NCI-H146 treated with DMSO at 0.1 percent for 48 hours (cell line): Measurements from ENCODE around the gene ZNF805.
"Not testable (repeated sequence)": the region's sequence is repeated elsewhere in the genome, so short reads cannot be mapped to it uniquely, and the experiment has no call there.

Experiments used
- DNase-seq: peaks from one replicate; lab custom pipeline; 2025; ENCODE audit not compliant: unreplicated experiment; lab: John Stamatoyannopoulos, UW

Gene ZNF805

DNA sequence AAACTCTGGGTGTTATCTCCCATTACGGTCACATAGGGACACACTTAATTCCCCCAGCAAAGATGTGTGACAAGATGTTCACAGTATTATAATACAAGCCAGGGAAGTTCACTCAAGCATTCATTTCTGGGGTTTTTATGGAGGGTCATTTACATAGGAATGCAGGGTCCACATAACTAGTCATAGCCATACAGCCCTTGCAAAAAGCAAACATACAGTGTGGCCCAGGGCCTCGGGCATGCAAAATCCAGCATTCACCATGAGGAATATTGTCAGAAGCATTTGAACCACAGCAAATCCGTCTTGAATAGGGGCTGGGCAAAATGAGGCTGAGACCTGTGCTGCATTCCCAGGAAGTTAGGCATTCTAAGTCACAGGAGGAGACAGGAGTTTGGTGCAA lies 26.9 kb downstream of the ZNF805 start:
- no peak for DNase-seq

DNA sequence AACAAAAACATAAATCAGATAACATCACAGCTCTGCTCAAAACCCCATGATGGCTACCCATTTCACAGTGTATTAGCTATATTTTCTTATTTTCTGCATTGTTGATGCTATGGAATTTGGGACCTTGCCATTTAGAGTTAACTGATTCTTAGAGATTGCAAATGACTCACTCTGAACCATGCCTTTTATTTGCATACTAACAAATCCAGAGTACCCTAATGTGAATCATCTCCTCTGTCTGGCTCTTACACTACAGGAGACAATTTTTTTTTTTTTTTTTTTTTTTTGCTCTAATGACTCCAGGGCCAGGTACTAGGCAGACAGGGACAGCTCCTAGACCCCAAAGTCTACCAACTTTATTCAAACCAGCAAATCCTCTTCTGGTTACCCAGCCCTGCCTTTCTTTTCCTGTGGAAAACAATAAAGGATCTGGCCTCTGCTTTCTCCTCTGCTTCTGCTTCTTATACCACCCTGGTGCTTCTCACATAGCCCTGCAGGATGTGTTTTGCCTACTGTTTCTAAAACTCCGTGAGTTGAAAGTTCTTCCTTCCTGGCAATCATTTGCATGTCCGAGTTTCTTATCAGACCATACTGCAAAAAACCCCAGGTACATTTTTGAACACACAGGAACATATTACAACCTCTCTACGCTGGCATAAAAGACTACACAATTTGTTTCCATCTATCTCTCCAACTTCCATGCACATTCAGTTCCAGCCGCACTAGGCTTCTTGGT lies 29.3 kb downstream of the ZNF805 start:
- no peak for DNase-seq

DNA sequence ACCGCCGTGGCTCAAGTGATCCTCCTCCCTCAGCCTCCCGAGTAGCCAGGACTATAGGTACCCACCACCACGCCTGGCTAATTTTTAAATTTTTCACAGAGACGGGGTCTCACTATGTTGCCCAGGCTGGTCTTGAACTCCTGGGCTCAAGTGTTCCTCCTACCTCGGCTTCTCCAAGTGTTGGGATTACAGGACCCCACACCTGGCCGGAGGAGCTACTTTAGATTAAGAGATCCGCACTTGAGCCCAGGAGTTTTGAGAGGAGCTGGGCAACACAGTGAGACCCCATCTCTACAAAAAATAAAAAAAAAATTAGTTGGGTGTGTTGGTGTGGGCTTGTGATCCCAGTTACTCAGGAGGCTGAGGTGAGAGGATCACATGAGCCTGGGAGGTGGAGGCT lies 30.8 kb downstream of the ZNF805 start:
- no peak for DNase-seq

DNA sequence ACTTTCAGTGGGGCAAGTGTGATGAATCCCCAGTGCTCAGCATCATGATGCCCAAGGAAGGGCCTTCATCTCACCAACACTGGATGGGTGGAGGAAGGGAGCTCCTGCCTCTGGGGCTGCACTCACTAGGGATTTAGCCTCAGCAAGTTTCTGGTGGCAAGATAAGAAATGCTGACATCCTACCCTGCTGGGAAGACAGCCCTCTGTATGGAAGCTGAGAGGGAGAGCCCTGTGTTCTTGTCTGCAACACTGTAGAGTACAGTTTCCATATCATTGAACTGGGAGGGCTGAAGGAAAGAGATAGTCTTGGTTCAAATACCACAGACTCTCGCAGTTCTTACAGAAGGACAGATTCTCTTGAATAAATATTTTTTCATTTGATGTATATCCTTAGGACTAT lies 32.6 kb downstream of the ZNF805 start:
- DNase-seq, result no peak

DNA sequence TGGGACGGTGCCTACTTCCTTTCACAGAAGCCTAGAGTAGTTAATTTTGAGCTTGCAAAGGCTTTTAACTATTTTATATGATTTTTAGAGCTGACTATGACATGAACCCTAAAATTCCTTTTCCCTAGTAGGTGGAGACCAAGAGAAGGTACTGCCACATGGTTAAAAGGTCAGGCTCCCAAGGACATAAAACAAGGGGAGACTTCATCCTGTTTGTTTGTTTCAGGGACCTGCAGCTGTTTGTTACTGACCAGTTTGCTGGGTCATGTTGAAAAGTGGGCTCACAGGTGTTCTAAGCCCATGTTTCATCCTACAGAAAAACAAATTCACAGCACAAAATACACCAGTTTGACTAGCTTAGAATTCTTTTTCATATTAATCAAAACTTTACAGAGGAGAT lies 36.0 kb downstream of the ZNF805 start:
- no peak for DNase-seq

DNA sequence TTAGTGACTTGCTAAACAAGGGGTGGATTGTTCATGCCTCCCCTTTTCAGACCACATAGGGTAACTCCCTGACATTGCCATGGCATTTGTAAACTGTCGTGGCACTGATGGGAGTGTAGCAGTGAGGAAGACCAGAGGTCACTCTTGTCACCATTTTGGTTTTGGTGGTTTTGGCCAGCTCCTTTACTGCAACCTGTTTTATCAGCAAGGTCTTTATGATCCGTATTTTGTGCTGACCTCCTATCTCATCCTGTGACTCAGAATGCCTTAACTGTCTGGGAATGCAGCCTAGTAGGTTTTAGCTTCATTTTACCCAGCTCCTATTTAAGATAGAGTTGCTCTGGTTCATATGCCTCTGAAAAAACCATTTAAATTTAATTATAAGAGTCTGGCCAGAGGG lies 38.0 kb downstream of the ZNF805 start:
- not testable (repeated sequence) for DNase-seq

DNA sequence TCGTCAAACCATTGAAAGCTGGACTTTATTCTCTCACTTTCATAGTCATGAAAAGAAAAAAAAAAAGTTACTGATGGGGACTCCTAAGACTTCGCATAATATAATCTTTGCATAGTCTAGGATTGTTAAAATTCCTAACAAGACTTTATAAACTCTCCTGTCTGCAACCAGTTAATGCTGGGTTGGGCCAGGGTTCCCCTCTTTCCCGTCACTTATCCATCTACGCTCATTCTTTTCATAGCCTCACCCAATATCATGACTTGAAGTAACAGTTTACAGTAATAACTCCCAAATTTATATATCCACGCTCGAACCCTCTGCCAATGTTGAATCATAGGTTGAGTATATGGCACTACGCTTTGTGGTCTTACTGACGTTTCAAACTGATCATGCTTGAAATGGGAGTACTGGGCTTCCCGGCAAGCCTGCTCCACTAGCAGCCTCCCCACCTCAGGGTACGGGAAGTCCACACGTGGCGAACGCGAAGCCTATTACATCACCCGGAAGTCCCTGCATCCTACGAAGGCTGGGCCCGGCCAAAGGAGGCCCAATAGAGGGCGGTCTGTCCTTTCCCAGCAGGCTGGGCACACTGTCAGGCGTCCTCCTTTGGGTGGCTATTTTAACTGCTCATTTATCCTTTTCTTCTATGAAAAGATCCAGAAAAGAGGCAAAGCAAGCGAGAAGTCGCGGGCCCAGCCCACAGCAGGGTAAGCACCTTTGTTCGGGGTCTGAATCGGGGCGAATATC lies 39.2 kb downstream of the ZNF805 start:
- DNase-seq, result peak; percentile 93

DNA sequence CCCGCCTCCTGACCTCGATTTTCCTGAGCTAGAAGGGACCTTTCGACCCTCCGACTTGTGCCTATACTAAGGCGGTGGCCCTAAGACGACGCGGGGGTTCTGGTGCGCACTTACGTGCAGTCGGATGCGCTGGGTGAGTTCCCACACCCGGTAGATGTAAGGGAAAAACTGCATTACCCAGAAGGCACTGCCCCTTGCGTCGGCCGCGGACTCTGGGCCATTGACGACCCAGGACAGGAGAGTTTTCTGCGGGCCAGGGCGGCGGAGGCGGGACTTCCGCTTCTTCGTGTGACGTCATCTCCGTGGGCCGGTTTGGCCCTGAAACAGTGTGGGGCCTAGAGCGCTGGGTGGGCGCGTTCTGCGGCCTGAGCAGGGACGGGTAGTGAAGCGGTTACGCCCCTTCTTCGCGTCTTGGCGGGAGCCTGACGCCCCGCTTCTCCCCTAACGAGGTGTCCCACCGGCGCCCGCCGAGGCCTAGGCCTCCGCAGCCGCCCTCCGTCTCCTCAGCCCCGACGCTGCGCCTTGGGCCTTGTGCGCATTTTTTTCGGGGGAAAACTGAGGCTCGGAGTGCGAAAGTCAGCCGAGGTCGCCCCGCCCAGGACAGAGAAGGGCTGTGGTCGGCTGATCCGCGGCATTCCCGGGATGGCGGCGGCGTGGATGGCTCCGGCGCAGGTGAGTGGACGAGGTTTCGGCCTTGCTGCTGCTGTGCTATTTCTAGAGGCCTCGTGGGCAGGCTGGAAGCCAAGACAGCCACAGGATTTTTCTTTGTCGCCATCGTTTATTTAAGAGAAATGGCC lies 39.9 kb downstream of the ZNF805 start, which contains the start of gene ZNF460:
ZNF460 (plus strand) TSS at position 321 of the 797 bp plus-strand sequence; CDS start at position 643, 322 bp downstream.
- peak; percentile 94 for DNase-seq

DNA sequence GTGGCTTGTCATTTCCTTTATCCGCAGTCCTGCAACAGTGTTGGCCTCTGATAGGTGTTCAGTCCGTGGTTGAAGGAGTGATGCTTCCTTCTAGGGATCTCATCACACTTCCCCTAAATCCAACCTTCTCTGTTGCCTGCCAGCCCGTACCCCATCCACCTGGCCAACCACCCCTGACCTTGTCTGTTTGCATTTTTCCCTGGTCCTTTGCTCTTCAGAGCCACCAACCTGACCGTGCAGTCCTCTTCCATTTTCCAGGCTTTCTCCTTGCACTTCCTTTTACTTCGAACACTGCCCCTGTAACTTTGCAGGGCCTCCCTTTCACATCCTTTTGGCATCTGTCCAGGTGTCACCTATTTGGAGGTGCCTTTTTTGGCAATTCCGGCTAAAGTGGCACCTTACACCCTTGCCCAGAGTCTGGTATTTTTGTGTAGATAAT lies 40.5 kb downstream of the ZNF805 start:
- DNase-seq, result no peak

DNA sequence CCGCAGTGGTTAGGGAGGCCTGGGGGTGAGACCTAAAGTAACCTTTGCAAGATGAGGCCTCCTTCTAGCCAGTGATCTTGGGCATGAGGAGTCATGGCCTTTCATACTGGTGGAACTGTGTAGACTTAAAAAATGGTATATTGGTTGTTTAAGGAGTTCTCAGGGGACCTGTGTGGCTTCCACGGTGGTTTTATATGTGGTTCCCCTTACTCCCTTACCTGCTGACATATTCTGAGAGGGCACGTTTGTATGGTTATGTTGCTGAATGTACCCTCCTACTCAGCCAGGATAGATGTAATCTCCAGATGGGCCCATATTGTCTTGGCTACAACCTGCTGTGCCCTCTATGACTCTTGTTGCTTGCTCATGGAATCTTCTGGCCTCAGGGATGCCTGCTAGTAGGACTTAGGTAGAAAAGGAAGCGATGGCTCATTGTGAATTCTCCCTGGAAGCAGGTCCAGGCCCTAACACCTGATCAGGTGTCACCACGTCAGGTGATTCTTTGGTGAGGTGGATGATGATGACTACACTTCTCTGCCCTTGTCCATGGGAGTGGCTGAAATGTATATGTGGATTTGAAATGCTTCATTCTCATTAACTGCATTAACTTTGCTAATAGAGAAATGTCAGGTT lies 41.7 kb downstream of the ZNF805 start:
- DNase-seq, result no peak

DNA sequence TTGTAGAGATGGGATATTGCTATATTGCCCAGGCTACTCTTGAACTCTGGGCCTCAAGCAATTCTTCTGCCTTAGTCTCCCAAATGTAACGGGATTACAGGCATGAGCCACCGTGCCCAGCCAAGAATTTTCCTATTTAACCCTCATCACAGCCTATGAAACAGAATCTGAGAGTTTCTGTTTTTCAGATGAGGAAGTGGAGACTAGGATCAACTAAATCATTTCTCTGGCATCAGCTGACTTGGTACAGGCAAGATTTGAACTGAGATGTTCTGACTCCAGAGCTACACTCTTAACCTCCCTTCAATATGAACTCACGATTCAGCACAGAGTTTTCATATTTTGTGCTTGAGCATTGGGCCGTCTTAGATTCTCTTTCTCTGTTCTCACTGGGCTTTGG lies 47.9 kb downstream of the ZNF805 start:
- no peak for DNase-seq

DNA sequence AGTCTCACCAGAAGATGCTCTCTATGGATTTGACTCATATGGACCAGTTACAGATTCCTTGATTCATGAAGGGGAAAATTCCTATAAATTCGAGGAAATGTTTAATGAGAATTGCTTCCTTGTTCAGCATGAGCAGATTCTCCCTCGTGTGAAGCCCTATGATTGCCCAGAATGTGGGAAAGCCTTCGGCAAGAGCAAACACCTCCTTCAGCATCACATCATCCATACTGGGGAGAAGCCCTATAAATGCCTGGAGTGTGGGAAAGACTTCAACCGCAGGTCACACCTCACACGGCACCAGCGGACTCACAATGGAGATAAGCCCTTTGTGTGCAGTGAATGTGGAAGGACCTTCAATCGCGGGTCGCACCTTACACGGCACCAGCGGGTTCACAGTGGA lies 50.5 kb downstream of the ZNF805 start:
- no peak for DNase-seq

DNA sequence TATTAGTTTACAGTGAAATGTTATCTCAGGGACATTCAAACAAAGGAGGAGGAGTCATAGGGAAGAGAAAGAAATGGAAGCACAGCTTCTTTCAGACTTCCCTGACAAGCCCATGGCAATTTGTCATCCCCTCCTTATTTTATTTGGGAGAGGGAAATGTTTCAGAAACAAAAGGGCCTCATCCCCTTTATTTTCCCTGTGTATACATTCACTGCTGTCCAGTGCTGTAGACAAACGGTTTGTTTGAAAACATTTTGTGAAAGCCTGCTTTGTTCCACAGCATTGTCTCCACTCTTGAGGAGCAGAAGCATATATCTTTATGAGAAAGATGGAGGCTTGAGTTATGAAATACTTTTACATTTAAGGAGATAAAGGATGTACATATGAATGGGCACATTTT lies 52.1 kb downstream of the ZNF805 start:
- no peak for DNase-seq

DNA sequence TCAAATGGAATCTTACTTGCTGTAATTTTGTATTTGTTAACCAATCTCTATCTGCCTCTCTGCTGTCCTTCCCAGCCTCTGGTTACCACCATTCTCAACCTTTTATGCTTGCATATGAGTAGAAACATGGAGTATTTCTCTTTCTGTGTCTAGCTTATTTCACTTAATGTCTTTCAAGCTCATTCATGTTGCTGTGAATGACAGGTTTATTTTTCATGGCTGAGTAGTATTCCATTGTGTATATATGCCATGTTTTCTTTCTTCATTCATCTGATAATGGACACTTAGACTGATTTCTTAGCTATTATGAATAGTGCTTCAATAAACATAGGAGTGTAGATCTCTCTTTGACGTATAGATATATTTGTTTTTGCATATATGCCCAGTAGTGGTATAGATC lies 53.3 kb downstream of the ZNF805 start:
- no peak for DNase-seq

DNA sequence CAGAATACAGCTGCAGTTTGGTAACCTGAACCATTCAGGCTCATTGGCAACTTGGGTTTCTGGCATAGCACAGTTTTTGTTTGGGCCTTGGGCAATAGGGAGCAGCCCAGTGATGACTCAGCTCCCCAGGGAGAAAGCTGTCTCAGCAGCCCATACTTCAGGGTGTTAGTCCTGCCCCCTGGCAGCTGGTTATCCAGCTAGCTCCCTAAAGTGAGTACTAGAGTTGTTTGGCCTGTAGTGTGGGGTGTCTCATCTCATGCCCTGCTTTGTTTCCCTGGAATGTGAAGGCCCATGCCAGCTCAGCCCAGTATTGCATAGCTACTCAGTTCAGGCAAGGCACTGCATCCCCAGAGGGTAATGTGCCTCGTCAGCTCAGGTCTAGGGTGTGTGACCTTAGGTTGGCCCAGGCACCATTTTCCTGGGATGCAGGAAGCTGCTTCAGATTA lies 61.6 kb downstream of the ZNF805 start:
- DNase-seq, result no peak

DNA sequence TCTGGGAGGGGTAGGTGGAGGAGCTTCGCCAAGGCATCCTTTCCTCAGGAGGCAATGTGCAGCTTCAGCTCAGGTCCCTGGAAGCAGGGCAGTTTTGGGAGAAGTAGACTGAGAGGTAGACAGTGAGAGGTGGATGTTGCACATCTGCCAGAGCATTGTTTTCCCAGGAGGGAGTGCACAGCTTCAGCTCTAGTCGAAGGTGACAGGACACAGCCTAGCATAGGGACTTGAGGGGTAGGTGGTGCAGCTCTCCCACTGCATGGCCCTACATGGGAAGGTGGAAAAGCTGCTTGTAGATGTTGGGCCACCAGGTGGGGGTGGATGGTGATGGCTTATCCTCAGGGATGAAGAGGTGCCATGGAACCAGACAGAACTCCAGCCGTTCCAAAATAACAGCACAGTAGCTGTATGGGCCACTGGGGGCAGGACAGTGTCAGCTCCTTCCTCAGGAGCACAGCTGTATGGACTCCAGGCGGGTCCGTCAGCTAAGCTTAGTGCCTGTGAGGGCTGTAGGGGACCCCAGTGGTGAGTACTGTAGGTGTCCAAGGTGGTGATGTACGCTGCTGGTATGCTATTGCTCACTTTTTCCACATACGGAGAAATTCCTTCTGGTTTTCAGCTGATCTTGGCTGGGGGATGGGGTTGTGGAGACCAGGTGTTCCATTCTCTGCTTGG lies 62.4 kb downstream of the ZNF805 start:
- DNase-seq, result no peak
